H1 (cell line): Measurements from ENCODE around the gene JPT2. TPM values are rescaled to one million over a fixed set of nuclear protein-coding genes. Genes with fewer than 3 reads are reported as not detected.

Experiments
- CTCF ChIA-PET: fragments of 300-600 bp; sonication (Branson Sonifier 250); formaldehyde crosslinking; loops from one replicate; lab custom pipeline; 2021; ENCODE audit not compliant: partially characterized antibody; lab: Charles Lee
- POLR2A ChIA-PET: fragments of 300-600 bp; sonication (Branson Sonifier 250); formaldehyde crosslinking; loops from one replicate; lab custom pipeline; 2021; ENCODE audit warnings: inconsistent platforms; ENCODE audit not compliant: partially characterized antibody; lab: Charles Lee
- DNase-seq, 2 experiments: peaks; one replicate each; pipeline versions ENCODE4 v3.0.0 to v3.0.0-alpha.2; 2010 to 2022; ENCODE audit warnings: low spot score in 2 of 2, low read depth in 1 of 2, mixed read lengths in 1 of 2
- FAIRE-seq: peaks from 2 replicates; lab custom pipeline; 2011; peaks lifted over from hg19 to GRCh38; lab: Jason Lieb, UNC
- H2AFZ ChIP-seq: 2 replicates; pipeline ENCODE4 v1.8.1; 2012; ENCODE audit warnings: low read length, inconsistent platforms
- H2AK5ac ChIP-seq: 2 replicates; pipeline ENCODE4 v1.6.1; 2013; ENCODE audit warnings: low read depth, low read length
- H2BK120ac ChIP-seq: replicated peaks from 2 replicates; pipeline ENCODE3; 2013; ENCODE audit warnings: low read depth, low read length, inconsistent platforms
- H2BK12ac ChIP-seq: 2 replicates; pipeline ENCODE4 v1.6.1; 2013; ENCODE audit warnings: low read depth, low read length
- H2BK15ac ChIP-seq: 2 replicates; pipeline ENCODE4 v1.6.1; 2013; ENCODE audit warnings: low read length
- H2BK20ac ChIP-seq: 2 replicates; pipeline ENCODE4 v1.6.1; 2013; ENCODE audit warnings: low read length
- H2BK5ac ChIP-seq: 2 replicates; pipeline ENCODE4 v1.6.1; 2013; ENCODE audit warnings: low read depth, low read length
- H3K14ac ChIP-seq: 2 replicates; pipeline ENCODE4 v1.6.1; 2013; ENCODE audit warnings: inconsistent platforms; ENCODE audit not compliant: insufficient read length
- H3K18ac ChIP-seq: 2 replicates; pipeline ENCODE4 v1.6.1; 2013; ENCODE audit warnings: low read length; ENCODE audit errors: extremely low read depth
- H3K23ac ChIP-seq: 2 replicates; pipeline ENCODE4 v1.6.1; 2013; ENCODE audit warnings: inconsistent platforms; ENCODE audit not compliant: insufficient read length
- H3K23me2 ChIP-seq: 2 replicates; pipeline ENCODE4 v1.6.1; 2013; ENCODE audit warnings: low read depth, low read length
- H3K27ac ChIP-seq: 2 replicates; pipeline ENCODE4 v1.6.1; 2011; ENCODE audit warnings: low read depth, low read length, inconsistent platforms
- H3K27me3 ChIP-seq, 4 experiments: replicated peaks in 1 of 4; 1 replicate in 1 of 4; 2 replicates in 3 of 4; pipeline versions ENCODE4 v1.6.1 to v1.8.1; 2011 to 2013; ENCODE audit warnings: low read length in 3 of 4, mild to moderate bottlenecking in 3 of 4, inconsistent platforms in 2 of 4, mixed read lengths in 2 of 4, moderate library complexity in 1 of 4; ENCODE audit not compliant: control insufficient read depth in 3 of 4, insufficient read depth in 3 of 4; ENCODE audit errors: extremely low read depth in 1 of 4
- H3K36me3 ChIP-seq, 4 experiments: 2 replicates each; pipeline versions ENCODE4 v1.6.1 to v1.8.1; 2011 to 2013; ENCODE audit warnings: mild to moderate bottlenecking in 4 of 4, low read length in 3 of 4, moderate library complexity in 2 of 4, control low read depth in 1 of 4, inconsistent platforms in 1 of 4; ENCODE audit not compliant: insufficient read depth in 4 of 4, control insufficient read depth in 2 of 4
- H3K4ac ChIP-seq: replicated peaks from 2 replicates; pipeline ENCODE3; 2013; ENCODE audit warnings: low read length, low read depth, mixed read lengths, inconsistent platforms; ENCODE audit not compliant: insufficient read length
- H3K4me1 ChIP-seq, 4 experiments: replicated peaks in 1 of 4; 1 replicate in 1 of 4; 2 replicates in 3 of 4; pipeline versions ENCODE4 v1.6.1 to v1.8.1; 2011 to 2013; ENCODE audit warnings: low read length in 3 of 4, inconsistent platforms in 2 of 4, mixed read lengths in 1 of 4; ENCODE audit not compliant: insufficient read depth in 4 of 4, control insufficient read depth in 3 of 4
- H3K4me2 ChIP-seq, 2 experiments: 2 replicates each; pipeline versions ENCODE4 v1.6.1 to v1.8.1; 2011 to 2013; ENCODE audit warnings: low read depth in 2 of 2, low read length in 2 of 2, control low read depth in 1 of 2, inconsistent platforms in 1 of 2, mild to moderate bottlenecking in 1 of 2; ENCODE audit not compliant: insufficient read depth in 1 of 2
- H3K4me3 ChIP-seq, 4 experiments: fragments of 200-600, 300-600 bp in 1 of 4; sonication (generic), shearing (Covaris generic), sonication (Bioruptor Twin) in 1 of 4; 2 replicates each; pipeline versions ENCODE4 v1.5.1 to v1.8.1; 2011 to 2016; ENCODE audit warnings: low read length in 4 of 4, low read depth in 3 of 4, control low read depth in 2 of 4, inconsistent platforms in 2 of 4, mild to moderate bottlenecking in 2 of 4, mixed read lengths in 1 of 4, moderate library complexity in 1 of 4; ENCODE audit not compliant: insufficient read depth in 2 of 4; ENCODE audit errors: extremely low read depth in 1 of 4
- H3K56ac ChIP-seq: replicated peaks from 2 replicates; pipeline ENCODE3; 2013; ENCODE audit warnings: low read depth, mild to moderate bottlenecking, mixed read lengths, low read length, inconsistent platforms; ENCODE audit not compliant: insufficient read length
- H3K79me1 ChIP-seq: 2 replicates; pipeline ENCODE4 v1.6.1; 2013; ENCODE audit warnings: low read depth, low read length, control low read depth
- H3K79me2 ChIP-seq, 2 experiments: 2 replicates each; pipeline versions ENCODE4 v1.6.1 to v1.8.1; 2012 to 2013; ENCODE audit warnings: low read length in 2 of 2, mild to moderate bottlenecking in 2 of 2, inconsistent platforms in 1 of 2; ENCODE audit not compliant: insufficient read depth in 2 of 2, control insufficient read depth in 1 of 2
- H3K9ac ChIP-seq, 4 experiments: replicated peaks in 1 of 4; 1 replicate in 1 of 4; 2 replicates in 3 of 4; pipeline versions ENCODE4 v1.6.1 to v1.8.1; 2011 to 2013; ENCODE audit warnings: low read depth in 3 of 4, low read length in 3 of 4, control low read depth in 2 of 4, mild to moderate bottlenecking in 2 of 4, moderate library complexity in 2 of 4, inconsistent platforms in 1 of 4; ENCODE audit errors: extremely low read depth in 1 of 4
- H3K9me3 ChIP-seq, 2 experiments: 2 replicates each; pipeline versions ENCODE4 v1.6.1 to v1.8.1; 2012 to 2013; ENCODE audit warnings: mild to moderate bottlenecking in 2 of 2, moderate library complexity in 2 of 2, control low read depth in 1 of 2, inconsistent platforms in 1 of 2, low read depth in 1 of 2, low read length in 1 of 2, mixed read lengths in 1 of 2; ENCODE audit not compliant: insufficient read depth in 2 of 2
- H4K20me1 ChIP-seq, 2 experiments: replicated peaks in 1 of 2; 2 replicates each; pipeline versions ENCODE3 to v1.8.1; 2011 to 2013; ENCODE audit warnings: inconsistent platforms in 2 of 2, low read length in 2 of 2, mild to moderate bottlenecking in 1 of 2; ENCODE audit not compliant: insufficient read depth in 2 of 2, control insufficient read depth in 1 of 2
- H4K5ac ChIP-seq: 2 replicates; pipeline ENCODE4 v1.6.1; 2013; ENCODE audit warnings: low read length, low read depth, mixed read lengths, inconsistent platforms; ENCODE audit not compliant: insufficient read length
- H4K8ac ChIP-seq: 2 replicates; pipeline ENCODE4 v1.8.0; 2013; ENCODE audit warnings: mild to moderate bottlenecking, moderate library complexity, low read length, inconsistent platforms; ENCODE audit not compliant: insufficient read depth; ENCODE audit errors: extremely low read depth
- H4K91ac ChIP-seq: replicated peaks from 2 replicates; pipeline ENCODE3; 2013; ENCODE audit warnings: low read length, mixed read lengths, inconsistent platforms; ENCODE audit not compliant: insufficient read length
- ASH2L ChIP-seq: fragments of 200-600, 300-600 bp; sonication (generic); IDR thresholded peaks from one replicate; pipeline ENCODE4 v1.7.1; 2017; ENCODE audit warnings: low read length
- BACH1 ChIP-seq: IDR thresholded peaks from 2 replicates; pipeline ENCODE4 v1.6.1; 2012; ENCODE audit warnings: low read length, improper control_type of control experiment
- EP300 ChIP-seq, 2 experiments: IDR thresholded peaks; 1 replicate in 1 of 2; 2 replicates in 1 of 2; pipeline ENCODE4 v1.6.1; 2011 to 2012; ENCODE audit warnings: low read depth in 2 of 2, low read length in 2 of 2, mild to moderate bottlenecking in 2 of 2, borderline replicate concordance in 1 of 2, inconsistent platforms in 1 of 2, moderate library complexity in 1 of 2
- EZH2 ChIP-seq: fragments of 200-600 bp; sonication (generic); IDR thresholded peaks from 2 replicates; pipeline ENCODE4 v1.7.1; 2012; ENCODE audit warnings: low read depth, mild to moderate bottlenecking, moderate library complexity, low read length, inconsistent platforms; ENCODE audit not compliant: severe bottlenecking
- HDAC2 ChIP-seq, 2 experiments: fragments of 300-600 bp in 1 of 2; sonication (generic) in 1 of 2; IDR thresholded peaks; 2 replicates each; pipeline ENCODE4 v1.6.1; 2011 to 2012; ENCODE audit warnings: low read depth in 2 of 2, low read length in 2 of 2, mild to moderate bottlenecking in 2 of 2, moderate library complexity in 2 of 2, borderline replicate concordance in 1 of 2, inconsistent platforms in 1 of 2
- HDAC6 ChIP-seq: IDR thresholded peaks from one replicate; pipeline ENCODE4 v1.7.1; 2012; ENCODE audit warnings: low read depth, mild to moderate bottlenecking, inconsistent platforms, low read length, moderate library complexity
- POLR2AphosphoS5 ChIP-seq: IDR thresholded peaks from 2 replicates; pipeline ENCODE4 v1.6.1; 2011; ENCODE audit warnings: low read depth, low read length
- RBBP5 ChIP-seq: IDR thresholded peaks from 2 replicates; pipeline ENCODE4 v1.7.1; 2012; ENCODE audit warnings: low read depth, mild to moderate bottlenecking, inconsistent platforms, low read length, moderate library complexity, borderline replicate concordance
- SIN3A ChIP-seq, 2 experiments: IDR thresholded peaks in 1 of 2; conservative IDR thresholded peaks in 1 of 2; 2 replicates each; pipeline ENCODE4 v1.6.1; 2011 to 2012; ENCODE audit warnings: low read length in 2 of 2, improper control_type of control experiment in 1 of 2, low read depth in 1 of 2, mild to moderate bottlenecking in 1 of 2
- TAF1 ChIP-seq: IDR thresholded peaks from 2 replicates; pipeline ENCODE4 v1.6.1; 2011; ENCODE audit warnings: mild to moderate bottlenecking, low read depth, low read length
- TBP ChIP-seq: IDR thresholded peaks from 2 replicates; pipeline ENCODE4 v1.6.1; 2011; ENCODE audit warnings: low read depth, low read length, improper control_type of control experiment
- TCF12 ChIP-seq: IDR thresholded peaks from 2 replicates; pipeline ENCODE4 v1.6.1; 2011; ENCODE audit warnings: low read depth, mild to moderate bottlenecking, low read length
- TEAD4 ChIP-seq: IDR thresholded peaks from 2 replicates; pipeline ENCODE4 v1.6.1; 2012; ENCODE audit warnings: low read depth, low read length, inconsistent platforms, mixed read lengths
- WGBS, 2 experiments: shearing (Covaris generic) in 1 of 2; methylation state at CpG; one replicate each; pipeline versions ENCODE4 v1.1.6 to v1.1.7; 2013 to 2015; ENCODE audit warnings: low lambda C conversion rate in 2 of 2, mixed read lengths in 2 of 2, inconsistent platforms in 1 of 2, low coverage in 1 of 2, missing lambda C conversion rate in 1 of 2; ENCODE audit not compliant: insufficient replicate concordance in 2 of 2, insufficient coverage in 1 of 2, insufficient read length in 1 of 2; ENCODE audit errors: extremely low coverage in 1 of 2, missing lambda C conversion rate in 1 of 2; 5-methylcytosine and 5-hydroxymethylcytosine counted together
- polyA plus RNA-seq, 7 experiments: library from polyadenylated mRNA; depleted of rRNA in 3 of 7; stranded (reverse) in 5 of 7; unstranded in 2 of 7; fragments of >200 nt in 5 of 7; fragments of 200-250 nt in 2 of 7; gene quantifications; 1 replicate in 5 of 7; 2 replicates in 1 of 7; 4 replicates in 1 of 7; pipeline versions ENCODE4 v1.2.1 to v1.2.3, GENCODE V29; 2011 to 2013; ENCODE audit warnings: missing spikeins in 2 of 7, mixed read lengths in 2 of 7
- total RNA-seq: library from RNA; stranded (reverse); fragmentation: NEBNext Ultra II Directional; extraction: Animal tissue kit (Norgen Biotek cat#: 25700); gene quantifications from 2 replicates; pipeline ENCODE4 v1.2.1, GENCODE V29; 2021

Gene JPT2
- total and polyA plus RNA-seq, 2 of the 8 experiments (the other 6 are each of a cell fraction or from before 2014, with no cell fraction given) = 67.6 to 197 TPM

DNA sequence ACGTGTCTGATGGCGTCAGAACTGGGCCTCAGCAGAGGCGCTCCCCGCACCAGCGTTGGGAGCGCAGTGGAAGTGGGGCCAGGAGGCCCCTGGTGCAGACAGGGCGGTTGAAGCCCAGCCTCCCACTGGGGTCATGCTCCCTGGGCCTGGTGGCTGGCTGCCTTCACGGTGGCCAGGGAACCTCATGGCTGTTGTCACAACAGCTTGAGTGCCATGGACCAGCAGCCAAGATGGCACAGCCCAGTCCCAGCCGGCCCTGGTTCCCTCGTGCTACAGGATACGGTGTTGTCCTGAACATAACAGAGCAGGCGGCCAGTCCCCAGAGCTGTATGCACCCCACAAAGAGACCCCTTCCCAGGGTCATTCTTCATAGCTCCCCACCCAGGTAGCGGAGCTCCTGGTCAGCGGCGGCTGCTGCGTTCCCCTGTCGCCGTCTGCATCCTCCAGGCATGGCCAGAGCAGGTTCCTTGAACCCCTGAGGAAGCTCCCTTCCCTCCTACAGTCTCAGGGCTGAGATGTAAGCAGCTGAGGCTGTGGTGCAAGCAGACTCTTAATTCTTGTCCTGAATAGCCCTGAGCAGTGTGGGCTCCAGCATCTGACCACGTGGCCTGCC is 63.6 kb downstream of the JPT2 start:
- Histone ChIP-seq H3K4me3 (no peak overlapping the region), H3K14ac (no peak overlapping the region), H2BK5ac (no peak overlapping the region; the same call in 1 of the 2 replicates), H3K27me3 (no peaks in the 10 kb centered on the region), H3K18ac (no peak overlapping the region), H2BK20ac (no peak overlapping the region), H3K79me2 (no peaks in the 10 kb centered on the region), H3K9me3 (peaks cover 33 to 38% of the 10 kb centered on the region in 2 experiments), H3K4me1 (no peaks in the 10 kb centered on the region), H2BK15ac (no peak overlapping the region), H4K8ac (no peak overlapping the region; the same call in 1 of the 2 replicates), H3K36me3 (peaks cover 0 to 5% (median 0%) of the 10 kb centered on the region in 4 experiments; a peak in 2 of 8 replicates), H3K56ac (no peak overlapping the region), H3K79me1 (0 out of 2 replicates have a peak, but pooled peaks cover 5% of the 10 kb centered on the region), H3K23ac (no peak overlapping the region), H3K9ac (no peak overlapping the region), H4K91ac (no peak overlapping the region), H4K20me1 (peaks cover 0 to 8% of the 10 kb centered on the region in 2 experiments), H4K5ac (no peak overlapping the region), H2BK120ac (no peak overlapping the region), H3K4ac (no peak overlapping the region), H2AFZ (no peak overlapping the region), H3K23me2 (no peaks in the 10 kb centered on the region), H2AK5ac (no peak overlapping the region), H3K4me2 (no peak overlapping the region), H3K27ac (no peak overlapping the region), H2BK12ac (no peak overlapping the region)
- ChIA-PET CTCF (no interaction called here), POLR2A (interaction anchor here (0.7 to 2.0 kb wide), 5 partner anchors 8 to 31 kb away, joined by 3 to 8 read pairs (median 4); partner anchors contain the start of genes EME2 and NME3)
- WGBS, 2 experiments = 91% methylated on average over 18 of the region's 19 CpGs; no CpG with 5 or more reads in 1 of the 2 experiments
- no peak for FAIRE-seq
- no peak for DNase-seq
- TF ChIP-seq RBBP5 (no peak), EP300 (IDR thresholded peaks at IDR 0.05; ENCODE audit: borderline replicate concordance in 1 of 2, low read depth in 2 of 2, low read length in 2 of 2) (no peak), SIN3A (conservative IDR thresholded peaks at IDR 0.05 in 1 of 2, IDR thresholded peaks at IDR 0.05 in 1 of 2; ENCODE audit: low read depth in 1 of 2, low read length in 2 of 2) (no peak), TBP (no peak), TCF12 (no peak), HDAC6 (no peak), EZH2 (no peak), BACH1 (no peak), POLR2AphosphoS5 (no peak), TAF1 (no peak), HDAC2 (IDR thresholded peaks at IDR 0.05; ENCODE audit: borderline replicate concordance in 1 of 2, low read depth in 2 of 2, low read length in 2 of 2) (no peak), TEAD4 (no peak), ASH2L (no peak)
